Activated CD4-positive, CD25-positive, alpha-beta regulatory T cell treated with anti-CD3 and anti-CD28 coated beads, Interleukin-2, amount 50 U/mL, for 16 hours (primary cell): ENCODE measurements around the gene CD34.

Experiments used
- DNase-seq: peaks from one replicate; pipeline ENCODE4 v3.0.0-alpha.2; 2020; ENCODE audit warnings: low read depth, low spot score

The CD34 gene

DNA sequence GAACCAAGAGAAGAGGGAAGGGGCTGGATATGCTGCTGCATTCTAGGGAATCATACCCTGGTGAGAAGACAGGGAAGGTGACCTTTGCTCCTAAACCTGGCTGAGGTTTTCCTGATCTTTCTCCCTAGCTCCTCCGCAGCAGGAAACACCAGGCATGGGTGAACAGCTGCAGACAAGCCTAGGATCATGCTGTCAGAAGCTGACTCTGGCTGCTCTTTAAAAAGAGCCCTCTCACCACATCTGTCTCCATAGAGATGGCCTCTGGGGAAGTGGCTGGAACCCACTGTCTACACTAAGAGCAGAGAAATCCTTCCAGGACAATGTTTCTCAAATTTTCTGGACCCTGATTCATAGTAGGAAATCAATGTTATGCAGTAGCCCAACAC, 57.6 kb downstream of the CD34 start:
- DNase-seq = no peak

- DNase-seq = no peak
Observed at GRCh38 chr1:207852576-207853371, 58.2 kb downstream of the CD34 start.

DNA sequence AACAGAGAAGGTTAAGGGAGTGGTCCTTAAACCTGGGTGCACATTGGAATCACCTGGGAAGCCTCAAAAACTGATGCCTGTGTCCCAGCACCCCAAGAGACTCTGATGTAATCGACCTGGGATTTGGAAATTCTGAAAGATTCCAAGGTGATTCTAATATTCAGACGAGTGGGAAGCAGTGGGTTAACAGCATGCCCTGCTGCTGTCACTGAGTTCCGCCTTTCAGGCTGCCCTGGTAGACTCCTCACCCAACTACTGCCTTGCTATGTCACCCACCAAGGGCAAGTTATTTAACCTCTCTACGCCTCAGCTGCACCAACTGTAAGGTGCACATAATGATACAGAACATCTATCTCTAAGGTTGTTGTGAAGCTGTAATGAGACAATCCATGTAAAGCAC, 59.2 kb downstream of the CD34 start:
- DNase-seq = no peak

- DNase-seq = no peak
Observed at GRCh38 chr1:207850621-207851407, 60.1 kb downstream of the CD34 start.

DNA sequence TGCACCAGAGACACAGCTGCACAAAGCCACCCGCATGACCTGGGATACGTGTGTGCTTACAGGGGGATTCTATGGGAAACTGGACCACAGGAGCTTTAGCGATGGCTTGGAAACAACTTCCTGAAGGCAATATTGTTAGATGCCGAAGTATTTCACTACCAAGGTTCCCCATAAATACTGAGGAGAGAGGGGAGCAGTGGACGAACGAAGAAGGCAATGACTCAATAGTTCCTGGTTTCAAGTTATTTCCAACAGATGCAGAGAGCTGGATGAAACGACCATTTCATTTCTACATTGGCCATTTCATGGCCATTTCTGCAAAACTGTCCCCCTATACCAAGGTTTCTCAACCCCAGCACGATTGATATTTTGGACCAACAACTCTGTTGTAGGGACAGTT, 61.3 kb downstream of the CD34 start:
- DNase-seq = no peak

- DNase-seq = no peak
Observed at GRCh38 chr1:207849016-207849415, 61.9 kb downstream of the CD34 start.

DNA sequence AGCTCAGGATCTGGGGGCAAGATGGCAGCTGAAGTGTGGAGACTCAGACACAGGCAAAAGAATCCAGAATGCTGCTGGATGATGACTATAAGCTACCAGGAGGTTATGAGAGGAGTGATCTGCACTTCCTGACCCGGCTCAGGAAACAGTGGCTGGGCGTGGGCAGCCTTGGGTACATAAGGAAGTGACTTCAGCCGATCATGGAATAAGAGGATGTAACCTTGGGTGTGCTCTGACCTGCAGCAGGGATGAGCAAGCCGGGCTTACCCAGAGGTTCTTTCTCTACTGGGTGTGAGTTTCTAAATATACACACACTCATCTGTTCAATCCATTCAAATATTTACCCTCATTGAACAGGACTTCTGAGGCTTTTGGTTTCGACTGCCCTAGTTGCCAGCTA, 62.7 kb downstream of the CD34 start:
- DNase-seq = no peak

DNA sequence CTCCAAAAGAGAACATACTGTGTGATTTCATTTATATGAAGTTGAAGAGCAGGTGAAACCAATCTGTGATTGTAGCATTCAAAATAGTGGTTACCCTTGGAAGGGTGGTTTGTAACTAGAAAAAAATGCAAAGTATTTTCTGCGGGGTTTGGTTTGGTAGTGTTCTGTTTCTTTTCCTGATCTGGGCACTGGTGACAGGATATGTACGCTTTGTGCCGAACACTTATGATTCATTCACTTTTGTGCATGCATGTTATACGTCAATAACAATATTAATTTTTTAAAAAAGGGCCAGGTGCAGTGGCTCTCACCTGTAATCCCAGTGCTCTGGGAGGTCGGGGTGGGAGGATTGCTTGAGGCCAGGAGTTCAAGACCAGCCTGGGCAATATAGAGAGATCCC, 63.8 kb downstream of the CD34 start:
- DNase-seq = no peak

- DNase-seq = no peak
Observed at GRCh38 chr1:207845109-207845508, 65.8 kb downstream of the CD34 start.

GRCh38 chr1:207844371-207844770, 66.6 kb downstream of the CD34 start:
- no peak for DNase-seq

DNA sequence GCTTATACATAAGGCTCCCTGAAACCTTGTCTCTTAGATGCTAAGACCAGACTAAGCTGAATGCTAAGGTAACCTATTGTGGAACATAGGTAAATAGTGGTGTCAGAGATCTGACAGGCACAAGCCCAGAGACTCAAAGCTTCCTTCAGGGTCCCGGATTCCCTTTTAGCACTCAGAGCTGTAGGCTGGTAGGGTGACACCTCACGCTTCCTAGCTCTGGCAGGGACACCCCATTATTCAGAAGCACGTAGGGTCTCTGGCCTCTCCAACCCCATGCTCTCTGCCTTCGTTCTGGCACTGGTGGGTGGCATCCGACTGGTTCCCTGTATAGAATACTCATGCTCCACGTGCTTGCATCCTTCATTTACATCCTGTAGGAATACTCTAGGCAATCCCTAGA, 68.4 kb downstream of the CD34 start:
- DNase-seq = no peak

GRCh38 chr1:207841901-207842300, 69.0 kb downstream of the CD34 start:
- no peak for DNase-seq

- no peak for DNase-seq
Observed at GRCh38 chr1:207841293-207841692, 69.6 kb downstream of the CD34 start.

- no peak for DNase-seq
Observed at GRCh38 chr1:207840380-207840779, 70.5 kb downstream of the CD34 start.

- DNase-seq = no peak
Observed at GRCh38 chr1:207839083-207839413, 71.9 kb downstream of the CD34 start.

GRCh38 chr1:207838156-207839082, 72.5 kb downstream of the CD34 start:
- no peak for DNase-seq

GRCh38 chr1:207837673-207838072, 73.3 kb downstream of the CD34 start:
- no peak for DNase-seq

DNA sequence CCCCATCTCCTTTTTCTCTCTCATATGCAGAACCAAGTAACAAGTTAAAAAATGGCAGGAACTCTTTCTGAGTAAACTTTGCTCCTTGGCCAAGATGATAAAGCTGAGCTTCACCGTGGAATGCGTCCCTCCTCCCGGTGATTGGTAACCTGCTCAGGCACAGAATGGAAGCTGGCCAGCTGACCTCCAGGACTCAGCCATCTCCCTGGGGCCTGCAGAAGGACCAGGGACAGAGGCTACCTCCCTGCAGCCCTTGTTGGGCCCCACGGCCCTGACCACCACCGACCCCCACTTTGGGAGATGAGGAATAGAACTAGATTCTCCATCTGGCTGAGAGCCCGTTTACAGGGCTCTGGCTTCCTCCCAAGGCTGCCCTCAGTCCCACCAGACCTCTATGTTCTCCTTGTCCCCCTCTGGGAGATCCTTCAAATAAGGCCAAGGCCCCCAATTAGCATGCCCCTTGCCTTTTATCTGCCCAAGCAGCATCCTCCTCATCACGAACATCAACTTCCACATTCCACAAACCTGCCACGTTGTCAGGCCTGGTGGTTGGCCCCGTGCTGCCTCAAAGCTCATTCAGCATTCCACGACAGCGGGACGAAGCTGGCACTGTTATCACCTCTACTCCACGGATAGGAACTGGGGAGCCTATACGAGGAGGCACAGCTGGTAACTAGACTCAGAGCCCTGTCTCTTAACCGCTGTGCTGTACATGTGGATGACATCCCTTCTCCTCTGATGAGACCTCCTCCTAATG, 74.2 kb downstream of the CD34 start:
- no peak for DNase-seq

GRCh38 chr1:207835958-207836357, 75.0 kb downstream of the CD34 start:
- DNase-seq = no peak

- DNase-seq = no peak
Observed at GRCh38 chr1:207833956-207834660, 76.8 kb downstream of the CD34 start.

GRCh38 chr1:207833381-207833780, 77.5 kb downstream of the CD34 start:
- no peak for DNase-seq
